ENCODE data around the gene MRPL55. TPM values are rescaled to one million over a fixed set of nuclear protein-coding genes. Genes with fewer than 3 reads are reported as not detected.
A peak's percentile ranks its signal among the peaks of the same experiment; 100 is the strongest.

Gene MRPL55
- total and polyA plus RNA-seq, 2 of the 13 experiments (the other 11 are each of a cell fraction or from before 2014, with no cell fraction given) = 58.6 to 92.9 TPM

DNA sequence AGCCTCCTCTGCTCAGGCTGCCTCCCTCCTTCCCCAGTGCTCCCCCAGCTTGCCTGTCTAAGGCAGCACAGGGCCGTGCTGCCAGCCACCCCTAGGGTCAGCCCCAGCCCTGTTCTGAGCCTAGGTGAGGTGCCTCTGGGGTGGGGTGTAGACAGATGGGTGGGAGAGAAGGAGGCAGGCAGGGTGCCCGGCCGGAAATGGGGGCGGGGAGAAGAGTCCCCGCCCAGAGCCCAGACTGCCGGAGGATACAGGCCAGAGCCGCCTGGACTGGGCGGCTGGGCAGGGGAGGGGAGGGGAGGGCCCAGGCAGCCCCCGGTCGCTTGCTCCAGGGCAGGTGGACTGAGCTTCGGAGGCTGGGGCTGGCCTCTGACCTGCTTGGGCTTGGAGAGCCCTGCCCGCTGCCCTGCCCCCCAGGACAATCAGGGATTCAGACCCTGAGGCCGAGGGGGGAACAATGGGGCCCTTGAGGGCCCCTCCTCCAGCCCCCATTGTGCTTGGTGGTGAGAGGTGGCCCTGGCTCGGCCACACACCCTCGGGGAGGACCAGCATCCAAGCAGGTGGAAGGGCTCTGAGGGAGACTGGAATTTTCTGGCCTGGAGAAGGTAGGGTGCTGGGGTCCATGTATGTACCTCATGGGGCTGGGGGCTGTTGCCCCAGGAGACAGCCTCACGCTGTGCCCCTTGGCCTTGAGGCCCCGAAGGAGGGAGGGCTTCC lies 40.5 kb upstream of the MRPL55 start, which contains the start of gene GJC2 (continued):
- TF ChIP-seq, protein P1, sequence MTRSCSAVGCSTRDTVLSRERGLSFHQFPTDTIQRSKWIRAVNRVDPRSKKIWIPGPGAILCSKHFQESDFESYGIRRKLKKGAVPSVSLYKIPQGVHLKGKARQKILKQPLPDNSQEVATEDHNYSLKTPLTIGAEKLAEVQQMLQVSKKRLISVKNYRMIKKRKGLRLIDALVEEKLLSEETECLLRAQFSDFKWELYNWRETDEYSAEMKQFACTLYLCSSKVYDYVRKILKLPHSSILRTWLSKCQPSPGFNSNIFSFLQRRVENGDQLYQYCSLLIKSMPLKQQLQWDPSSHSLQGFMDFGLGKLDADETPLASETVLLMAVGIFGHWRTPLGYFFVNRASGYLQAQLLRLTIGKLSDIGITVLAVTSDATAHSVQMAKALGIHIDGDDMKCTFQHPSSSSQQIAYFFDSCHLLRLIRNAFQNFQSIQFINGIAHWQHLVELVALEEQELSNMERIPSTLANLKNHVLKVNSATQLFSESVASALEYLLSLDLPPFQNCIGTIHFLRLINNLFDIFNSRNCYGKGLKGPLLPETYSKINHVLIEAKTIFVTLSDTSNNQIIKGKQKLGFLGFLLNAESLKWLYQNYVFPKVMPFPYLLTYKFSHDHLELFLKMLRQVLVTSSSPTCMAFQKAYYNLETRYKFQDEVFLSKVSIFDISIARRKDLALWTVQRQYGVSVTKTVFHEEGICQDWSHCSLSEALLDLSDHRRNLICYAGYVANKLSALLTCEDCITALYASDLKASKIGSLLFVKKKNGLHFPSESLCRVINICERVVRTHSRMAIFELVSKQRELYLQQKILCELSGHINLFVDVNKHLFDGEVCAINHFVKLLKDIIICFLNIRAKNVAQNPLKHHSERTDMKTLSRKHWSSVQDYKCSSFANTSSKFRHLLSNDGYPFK (CRISPR knock-in tag; IDR thresholded peaks at IDR 0.05; ENCODE audit: borderline replicate concordance) = no peak
- TF ChIP-seq, protein P2, sequence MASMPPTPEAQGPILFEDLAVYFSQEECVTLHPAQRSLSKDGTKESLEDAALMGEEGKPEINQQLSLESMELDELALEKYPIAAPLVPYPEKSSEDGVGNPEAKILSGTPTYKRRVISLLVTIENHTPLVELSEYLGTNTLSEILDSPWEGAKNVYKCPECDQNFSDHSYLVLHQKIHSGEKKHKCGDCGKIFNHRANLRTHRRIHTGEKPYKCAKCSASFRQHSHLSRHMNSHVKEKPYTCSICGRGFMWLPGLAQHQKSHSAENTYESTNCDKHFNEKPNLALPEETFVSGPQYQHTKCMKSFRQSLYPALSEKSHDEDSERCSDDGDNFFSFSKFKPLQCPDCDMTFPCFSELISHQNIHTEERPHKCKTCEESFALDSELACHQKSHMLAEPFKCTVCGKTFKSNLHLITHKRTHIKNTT (CRISPR knock-in tag; IDR thresholded peaks at IDR 0.05) = no peak
- no peak for TF ChIP-seq ZNF672 (CRISPR knock-in tag; IDR thresholded peaks at IDR 0.05)
- no peak for TF ChIP-seq NFYC (CRISPR knock-in tag; IDR thresholded peaks at IDR 0.05)
- no peak for TF ChIP-seq PRPF4 (IDR thresholded peaks at IDR 0.05; ENCODE audit: low read depth, low read length, poor library complexity, severe bottlenecking)
- TF ChIP-seq ZFP90 (CRISPR knock-in tag; IDR thresholded peaks at IDR 0.05; ENCODE audit: borderline replicate concordance) = 0 out of 2 replicates have a peak, but pooled peaks have one; percentile 11
- no peak for TF ChIP-seq ZNF660 (CRISPR knock-in tag; IDR thresholded peaks at IDR 0.05; ENCODE audit: borderline replicate concordance, low read depth)
- TF ChIP-seq, protein P3, sequence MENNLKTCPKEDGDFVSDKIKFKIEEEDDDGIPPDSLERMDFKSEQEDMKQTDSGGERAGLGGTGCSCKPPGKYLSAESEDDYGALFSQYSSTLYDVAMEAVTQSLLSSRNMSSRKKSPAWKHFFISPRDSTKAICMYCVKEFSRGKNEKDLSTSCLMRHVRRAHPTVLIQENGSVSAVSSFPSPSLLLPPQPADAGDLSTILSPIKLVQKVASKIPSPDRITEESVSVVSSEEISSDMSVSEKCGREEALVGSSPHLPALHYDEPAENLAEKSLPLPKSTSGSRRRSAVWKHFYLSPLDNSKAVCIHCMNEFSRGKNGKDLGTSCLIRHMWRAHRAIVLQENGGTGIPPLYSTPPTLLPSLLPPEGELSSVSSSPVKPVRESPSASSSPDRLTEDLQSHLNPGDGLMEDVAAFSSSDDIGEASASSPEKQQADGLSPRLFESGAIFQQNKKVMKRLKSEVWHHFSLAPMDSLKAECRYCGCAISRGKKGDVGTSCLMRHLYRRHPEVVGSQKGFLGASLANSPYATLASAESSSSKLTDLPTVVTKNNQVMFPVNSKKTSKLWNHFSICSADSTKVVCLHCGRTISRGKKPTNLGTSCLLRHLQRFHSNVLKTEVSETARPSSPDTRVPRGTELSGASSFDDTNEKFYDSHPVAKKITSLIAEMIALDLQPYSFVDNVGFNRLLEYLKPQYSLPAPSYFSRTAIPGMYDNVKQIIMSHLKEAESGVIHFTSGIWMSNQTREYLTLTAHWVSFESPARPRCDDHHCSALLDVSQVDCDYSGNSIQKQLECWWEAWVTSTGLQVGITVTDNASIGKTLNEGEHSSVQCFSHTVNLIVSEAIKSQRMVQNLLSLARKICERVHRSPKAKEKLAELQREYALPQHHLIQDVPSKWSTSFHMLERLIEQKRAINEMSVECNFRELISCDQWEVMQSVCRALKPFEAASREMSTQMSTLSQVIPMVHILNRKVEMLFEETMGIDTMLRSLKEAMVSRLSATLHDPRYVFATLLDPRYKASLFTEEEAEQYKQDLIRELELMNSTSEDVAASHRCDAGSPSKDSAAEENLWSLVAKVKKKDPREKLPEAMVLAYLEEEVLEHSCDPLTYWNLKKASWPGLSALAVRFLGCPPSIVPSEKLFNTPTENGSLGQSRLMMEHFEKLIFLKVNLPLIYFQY (CRISPR knock-in tag; IDR thresholded peaks at IDR 0.05; ENCODE audit: borderline replicate concordance) = no peak
- TF ChIP-seq ZFP36L1 (CRISPR knock-in tag; IDR thresholded peaks at IDR 0.05) = no peak
- TF ChIP-seq ZNF468 (CRISPR knock-in tag; IDR thresholded peaks at IDR 0.05) = no peak
- TF ChIP-seq, protein P4, sequence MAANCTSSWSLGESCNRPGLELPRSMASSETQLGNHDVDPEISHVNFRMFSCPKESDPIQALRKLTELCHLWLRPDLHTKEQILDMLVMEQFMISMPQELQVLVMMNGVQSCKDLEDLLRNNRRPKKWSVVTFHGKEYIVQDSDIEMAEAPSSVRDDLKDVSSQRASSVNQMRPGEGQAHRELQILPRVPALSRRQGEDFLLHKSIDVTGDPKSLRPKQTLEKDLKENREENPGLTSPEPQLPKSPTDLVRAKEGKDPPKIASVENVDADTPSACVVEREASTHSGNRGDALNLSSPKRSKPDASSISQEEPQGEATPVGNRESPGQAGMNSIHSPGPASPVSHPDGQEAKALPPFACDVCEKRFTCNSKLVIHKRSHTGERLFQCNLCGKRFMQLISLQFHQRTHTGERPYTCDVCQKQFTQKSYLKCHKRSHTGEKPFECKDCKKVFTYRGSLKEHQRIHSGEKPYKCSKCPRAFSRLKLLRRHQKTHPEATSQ (CRISPR knock-in tag; IDR thresholded peaks at IDR 0.05; ENCODE audit: borderline replicate concordance) = no peak
- no peak for TF ChIP-seq ISX (CRISPR knock-in tag; conservative IDR thresholded peaks at IDR 0.05)
- no peak for TF ChIP-seq TSC22D2 (CRISPR knock-in tag; IDR thresholded peaks at IDR 0.05; ENCODE audit: borderline replicate concordance)
- no peak for TF ChIP-seq ZNF879 (CRISPR knock-in tag; IDR thresholded peaks at IDR 0.05)
- TF ChIP-seq, protein P5, sequence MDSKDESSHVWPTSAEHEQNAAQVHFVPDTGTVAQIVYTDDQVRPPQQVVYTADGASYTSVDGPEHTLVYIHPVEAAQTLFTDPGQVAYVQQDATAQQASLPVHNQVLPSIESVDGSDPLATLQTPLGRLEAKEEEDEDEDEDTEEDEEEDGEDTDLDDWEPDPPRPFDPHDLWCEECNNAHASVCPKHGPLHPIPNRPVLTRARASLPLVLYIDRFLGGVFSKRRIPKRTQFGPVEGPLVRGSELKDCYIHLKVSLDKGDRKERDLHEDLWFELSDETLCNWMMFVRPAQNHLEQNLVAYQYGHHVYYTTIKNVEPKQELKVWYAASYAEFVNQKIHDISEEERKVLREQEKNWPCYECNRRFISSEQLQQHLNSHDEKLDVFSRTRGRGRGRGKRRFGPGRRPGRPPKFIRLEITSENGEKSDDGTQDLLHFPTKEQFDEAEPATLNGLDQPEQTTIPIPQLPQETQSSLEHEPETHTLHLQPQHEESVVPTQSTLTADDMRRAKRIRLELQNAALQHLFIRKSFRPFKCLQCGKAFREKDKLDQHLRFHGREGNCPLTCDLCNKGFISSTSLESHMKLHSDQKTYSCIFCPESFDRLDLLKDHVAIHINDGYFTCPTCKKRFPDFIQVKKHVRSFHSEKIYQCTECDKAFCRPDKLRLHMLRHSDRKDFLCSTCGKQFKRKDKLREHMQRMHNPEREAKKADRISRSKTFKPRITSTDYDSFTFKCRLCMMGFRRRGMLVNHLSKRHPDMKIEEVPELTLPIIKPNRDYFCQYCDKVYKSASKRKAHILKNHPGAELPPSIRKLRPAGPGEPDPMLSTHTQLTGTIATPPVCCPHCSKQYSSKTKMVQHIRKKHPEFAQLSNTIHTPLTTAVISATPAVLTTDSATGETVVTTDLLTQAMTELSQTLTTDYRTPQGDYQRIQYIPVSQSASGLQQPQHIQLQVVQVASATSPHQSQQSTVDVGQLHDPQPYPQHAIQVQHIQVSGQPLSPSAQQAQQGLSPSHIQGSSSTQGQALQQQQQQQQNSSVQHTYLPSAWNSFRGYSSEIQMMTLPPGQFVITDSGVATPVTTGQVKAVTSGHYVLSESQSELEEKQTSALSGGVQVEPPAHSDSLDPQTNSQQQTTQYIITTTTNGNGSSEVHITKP (CRISPR knock-in tag; IDR thresholded peaks at IDR 0.05; ENCODE audit: low read depth) = no peak

Measured in HepG2 (cell line).